GM18517 (cell line): ENCODE data around the gene DDI1.
"Not testable (repeated sequence)": the region's sequence is repeated elsewhere in the genome, so short reads cannot be mapped to it uniquely, and the experiment has no call there.

Experiments
- ATAC-seq: cut with Tn5 transposase; IDR thresholded peaks from one replicate; pipeline ENCODE4 v1.9.1; 2021; ENCODE audit warnings: mild to moderate bottlenecking, moderate library complexity; ENCODE audit not compliant: unreplicated experiment

The DDI1 gene

GRCh38 chr11:104036995-104037394 is 555 bp downstream of the DDI1 start:
- no peak for ATAC-seq

- ATAC-seq = no peak
Observed at GRCh38 chr11:104041792-104042191, 5.4 kb downstream of the DDI1 start.

- ATAC-seq = no peak
Observed at GRCh38 chr11:104043142-104043541, 6.7 kb downstream of the DDI1 start.

GRCh38 chr11:104043678-104044239 is 7.3 kb downstream of the DDI1 start:
- ATAC-seq = no peak

GRCh38 chr11:104046331-104046730 is 9.9 kb downstream of the DDI1 start:
- no peak for ATAC-seq

- ATAC-seq = not testable (repeated sequence)
Observed at GRCh38 chr11:104046858-104047257, 10.4 kb downstream of the DDI1 start.

GRCh38 chr11:104049116-104049515 is 12.7 kb downstream of the DDI1 start:
- ATAC-seq = no peak

GRCh38 chr11:104051778-104052177 is 15.3 kb downstream of the DDI1 start:
- ATAC-seq = no peak

- ATAC-seq = no peak
Observed at GRCh38 chr11:104053743-104054478, 17.5 kb downstream of the DDI1 start.

GRCh38 chr11:104054911-104055529 is 18.6 kb downstream of the DDI1 start:
- ATAC-seq = no peak

- ATAC-seq = no peak
Observed at GRCh38 chr11:104055596-104055995, 19.2 kb downstream of the DDI1 start.

GRCh38 chr11:104057908-104058307 is 21.5 kb downstream of the DDI1 start:
- no peak for ATAC-seq

- ATAC-seq = no peak
Observed at GRCh38 chr11:104058680-104059079, 22.2 kb downstream of the DDI1 start.

GRCh38 chr11:104060004-104060794 is 23.8 kb downstream of the DDI1 start:
- ATAC-seq = no peak

GRCh38 chr11:104060820-104061219 is 24.4 kb downstream of the DDI1 start:
- ATAC-seq = peak; percentile 75

GRCh38 chr11:104061853-104062521 is 25.5 kb downstream of the DDI1 start:
- ATAC-seq = no peak

GRCh38 chr11:104064034-104064630 is 27.7 kb downstream of the DDI1 start:
- no peak for ATAC-seq

- no peak for ATAC-seq
Observed at GRCh38 chr11:104067534-104067933, 31.1 kb downstream of the DDI1 start.

GRCh38 chr11:104073950-104074705 is 37.7 kb downstream of the DDI1 start:
- ATAC-seq = peak; percentile 93

GRCh38 chr11:104075091-104075490 is 38.7 kb downstream of the DDI1 start:
- ATAC-seq = no peak
